Progenitor cell of endocrine pancreas (in vitro differentiated cells): Measurements from ENCODE around the gene PHRF1. TPM values are rescaled to one million over a fixed set of nuclear protein-coding genes. Genes with fewer than 3 reads are reported as not detected.
"Not testable (repeated sequence)": the region's sequence is repeated elsewhere in the genome, so short reads cannot be mapped to it uniquely, and the experiment has no call there.

Experiments
- DNase-seq: peaks from one replicate; pipeline ENCODE4 v3.0.0; 2021; ENCODE audit warnings: low spot score; ENCODE audit not compliant: unreplicated experiment
- H3K27ac Mint-ChIP-seq: 2 replicates; pipeline ENCODE4 v1.8.0; 2021; ENCODE audit warnings: mild to moderate bottlenecking, moderate library complexity, mixed read lengths
- H3K27me3 Mint-ChIP-seq: 2 replicates; pipeline ENCODE4 v1.8.0; 2021; ENCODE audit warnings: mixed read lengths
- H3K36me3 Mint-ChIP-seq: 2 replicates; pipeline ENCODE4 v1.8.0; 2022; ENCODE audit warnings: mixed read lengths; ENCODE audit not compliant: insufficient read depth
- H3K4me1 Mint-ChIP-seq: 2 replicates; pipeline ENCODE4 v1.8.0; 2021; ENCODE audit warnings: low read depth, mixed read lengths
- H3K4me3 Mint-ChIP-seq: 2 replicates; pipeline ENCODE4 v1.8.0; 2021; ENCODE audit warnings: low read depth, mild to moderate bottlenecking, moderate library complexity, mixed read lengths
- H3K9me3 Mint-ChIP-seq: 2 replicates; pipeline ENCODE4 v1.8.0; 2021; ENCODE audit warnings: low read depth, mixed read lengths
- CTCF ChIP-seq: fragments of 200-600 bp; sonication (generic); IDR thresholded peaks from one replicate; pipeline ENCODE4 v1.5.0; 2021; ENCODE audit warnings: antibody characterized with exemption, mild to moderate bottlenecking; ENCODE audit not compliant: unreplicated experiment
- total RNA-seq: library from RNA; stranded (reverse); gene quantifications from 2 replicates; pipeline ENCODE4 v1.2.1, GENCODE V29; 2021

The PHRF1 gene
- total RNA-seq, 1 donor from 2014 or later: 44.4 TPM

GRCh38 chr11:645536-645935, 69.3 kb downstream of the PHRF1 start:
- Mint-ChIP-seq H3K27me3 (no peaks in the 10 kb centered on the region), H3K36me3 (peaks cover 6% of the 10 kb centered on the region), H3K4me3 (no peak overlapping the region), H3K4me1 (no peaks in the 10 kb centered on the region), H3K27ac (no peak overlapping the region), H3K9me3 (no peaks in the 10 kb centered on the region)
- no peak for TF ChIP-seq CTCF
- no peak for DNase-seq

- Mint-ChIP-seq H3K9me3 (no peaks in the 10 kb centered on the region), H3K27me3 (no peaks in the 10 kb centered on the region), H3K27ac (no peak overlapping the region), H3K36me3 (peaks cover 6% of the 10 kb centered on the region), H3K4me1 (no peaks in the 10 kb centered on the region), H3K4me3 (no peak overlapping the region)
- no peak for DNase-seq
- TF ChIP-seq CTCF: no peak
Observed at GRCh38 chr11:646214-646613, 69.9 kb downstream of the PHRF1 start.

DNA sequence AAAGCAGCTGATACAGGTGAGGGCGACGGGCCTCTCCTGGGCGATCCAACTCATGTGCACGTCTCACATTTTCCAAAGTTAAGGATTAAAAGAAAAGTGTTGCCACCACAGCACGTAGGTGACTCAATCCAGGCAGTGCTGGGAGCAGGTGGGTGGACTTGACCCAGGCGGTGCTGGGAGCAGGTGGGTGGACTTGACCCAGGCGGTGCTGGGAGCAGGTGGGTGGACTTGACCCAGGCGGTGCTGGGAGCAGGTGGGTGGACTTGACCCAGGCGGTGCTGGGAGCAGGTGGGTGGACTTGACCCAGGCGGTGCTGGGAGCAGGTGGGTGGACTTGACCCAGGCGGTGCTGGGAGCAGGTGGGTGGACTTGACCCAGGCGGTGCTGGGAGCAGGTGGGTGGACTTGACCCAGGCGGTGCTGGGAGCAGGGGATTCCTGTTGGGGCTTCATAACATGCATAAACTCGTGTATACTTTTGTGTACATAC, 71.4 kb downstream of the PHRF1 start:
- H3K9me3 Mint-ChIP-seq, H3K36me3 Mint-ChIP-seq: not testable (repeated sequence)

DNA sequence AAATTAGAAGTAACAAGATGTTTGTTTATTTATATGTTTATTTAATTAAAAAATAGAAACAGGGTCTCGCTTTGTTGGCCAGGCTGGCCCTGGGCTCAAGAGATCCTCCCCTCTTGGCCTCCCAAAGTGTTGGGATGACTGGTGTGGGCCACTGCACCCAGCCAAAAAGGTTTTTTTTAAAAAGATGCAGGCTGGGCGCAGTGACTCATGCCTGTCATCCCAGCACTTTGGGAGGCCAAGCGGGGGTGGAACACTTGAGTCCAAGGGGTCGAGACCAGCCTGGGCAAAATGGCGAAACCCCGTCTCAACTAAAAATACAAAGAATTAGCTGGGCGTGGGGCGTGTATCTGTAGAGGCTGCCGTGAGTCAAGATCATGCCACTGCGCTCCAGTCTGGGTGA, 74.2 kb downstream of the PHRF1 start:
- no peak for DNase-seq
- H3K27ac Mint-ChIP-seq: no peak overlapping the region
- H3K9me3 Mint-ChIP-seq: no peaks in the 10 kb centered on the region
- H3K27me3 Mint-ChIP-seq: no peaks in the 10 kb centered on the region
- no peak for TF ChIP-seq CTCF
- peaks cover 14% of the 10 kb centered on the region for H3K36me3 Mint-ChIP-seq
- peaks cover 5% of the 10 kb centered on the region for H3K4me1 Mint-ChIP-seq
- H3K4me3 Mint-ChIP-seq: no peak overlapping the region

More for the DNA sequence above, 71.4 kb downstream of the PHRF1 start:
- not testable (repeated sequence) for H3K27ac Mint-ChIP-seq, DNase-seq, H3K4me1 Mint-ChIP-seq, H3K27me3 Mint-ChIP-seq, H3K4me3 Mint-ChIP-seq

DNA sequence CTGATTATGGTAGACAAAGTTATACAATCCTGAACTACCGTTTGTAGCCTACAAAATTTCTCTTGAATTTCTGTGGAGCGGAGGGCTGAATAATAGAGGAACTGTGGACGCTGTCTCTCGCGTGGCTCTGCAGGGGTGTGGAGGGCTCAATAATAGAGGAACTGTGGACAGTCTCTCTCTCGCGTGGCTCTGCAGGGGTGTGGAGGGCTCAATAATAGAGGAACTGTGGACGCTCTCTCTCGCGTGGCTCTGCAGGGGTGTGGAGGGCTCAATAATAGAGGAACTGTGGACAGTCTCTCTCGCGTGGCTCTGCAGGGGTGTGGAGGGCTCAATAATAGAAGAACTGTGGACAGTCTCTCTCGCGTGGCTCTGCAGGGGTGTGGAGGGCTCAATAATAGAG, 76.9 kb downstream of the PHRF1 start:
- peaks cover 12% of the 10 kb centered on the region for H3K36me3 Mint-ChIP-seq
- H3K4me3 Mint-ChIP-seq, H3K4me1 Mint-ChIP-seq, H3K9me3 Mint-ChIP-seq, H3K27me3 Mint-ChIP-seq, DNase-seq, H3K27ac Mint-ChIP-seq: not testable (repeated sequence)

DNA sequence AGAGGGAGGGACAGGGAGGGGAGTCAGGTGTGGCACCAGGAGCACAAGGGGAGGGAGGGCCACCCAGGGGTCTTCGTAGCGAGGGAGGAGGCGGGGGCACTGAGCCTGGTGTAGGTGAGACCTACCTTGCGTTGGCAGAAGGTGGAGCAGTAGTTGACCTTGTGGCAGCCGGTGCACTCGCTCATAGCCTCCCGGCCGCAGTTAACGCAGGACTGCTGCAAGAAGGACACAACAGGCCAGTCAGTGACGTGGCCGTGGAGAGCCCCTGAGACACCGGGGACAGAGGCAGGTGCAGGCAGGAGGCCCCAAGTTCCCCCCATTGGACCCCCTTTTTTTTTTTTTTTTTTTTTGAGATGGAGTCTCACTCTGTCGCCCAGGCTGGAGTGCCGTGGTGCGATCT, 77.6 kb downstream of the PHRF1 start:
- Mint-ChIP-seq H3K36me3 (peaks cover 10% of the 10 kb centered on the region), H3K27me3 (no peaks in the 10 kb centered on the region), H3K9me3 (no peaks in the 10 kb centered on the region), H3K4me3 (no peak overlapping the region), H3K4me1 (peaks cover 6% of the 10 kb centered on the region), H3K27ac (no peak overlapping the region)
- DNase-seq: no peak
- no peak for TF ChIP-seq CTCF

DNA sequence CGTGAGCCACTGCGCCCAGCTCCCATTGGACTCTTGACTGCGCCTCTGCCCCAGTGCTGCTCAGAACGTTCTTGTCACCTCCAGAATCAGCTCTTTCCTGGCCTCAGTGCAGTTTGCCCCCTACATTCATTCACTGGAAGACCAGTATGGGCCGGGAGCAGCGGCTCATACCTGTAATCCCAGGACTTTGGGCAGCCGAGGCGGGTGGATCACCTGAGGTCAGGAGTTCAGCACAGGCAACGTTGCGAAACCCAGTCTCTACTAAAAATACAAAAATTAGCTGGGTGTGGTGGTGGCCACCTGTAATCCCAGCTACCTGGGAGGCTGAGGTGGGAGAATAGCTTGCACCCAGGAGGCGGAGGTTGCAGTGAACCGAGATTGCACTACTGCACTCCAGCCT, 78.2 kb downstream of the PHRF1 start:
- not testable (repeated sequence) for H3K9me3 Mint-ChIP-seq, H3K36me3 Mint-ChIP-seq, H3K27ac Mint-ChIP-seq, H3K4me3 Mint-ChIP-seq, DNase-seq, H3K27me3 Mint-ChIP-seq, H3K4me1 Mint-ChIP-seq
